ENCODE measurements around the gene REX1BD. TPM values are rescaled to one million over a fixed set of nuclear protein-coding genes. Genes with fewer than 3 reads are reported as not detected.

The REX1BD gene
- total RNA-seq, 4 donors from 2014 or later: 77.0 to 86.7 (median 82.6) TPM

GRCh38 chr19:18594096-18594823 lies 5.7 kb downstream of the REX1BD start:
- peak; percentile 91 to 97 for TF ChIP-seq CTCF (IDR thresholded peaks at IDR 0.05)
- TF ChIP-seq POLR2A (IDR thresholded peaks at IDR 0.05): no peak
- Histone ChIP-seq H3K4me3 (peak overlapping the region; percentile 42), H3K27me3 (peaks cover 15% of the 10 kb centered on the region), H3K27ac (no peak overlapping the region), H3K4me1 (peaks cover 43% of the 10 kb centered on the region), H3K36me3 (peaks cover 11% of the 10 kb centered on the region), H3K9me3 (no peaks in the 10 kb centered on the region)
- no peak for DNase-seq (ENCODE audit: low spot score in 2 of 2)
- 3% methylated on average over 28 of the region's 54 CpGs for WGBS

GRCh38 chr19:18594824-18595373 lies 6.3 kb downstream of the REX1BD start:
- TF ChIP-seq CTCF (IDR thresholded peaks at IDR 0.05): no peak
- TF ChIP-seq POLR2A (IDR thresholded peaks at IDR 0.05): no peak
- TF ChIP-seq POLR2AphosphoS5 (IDR thresholded peaks at IDR 0.05): no peak
- Histone ChIP-seq H3K9me3 (no peaks in the 10 kb centered on the region), H3K27ac (no peak overlapping the region), H3K27me3 (peaks cover 22% of the 10 kb centered on the region), H3K4me1 (peaks cover 37% of the 10 kb centered on the region), H3K36me3 (peaks cover 11% of the 10 kb centered on the region), H3K4me3 (peak overlapping the region; percentile 42)
- no peak for DNase-seq (ENCODE audit: low spot score in 2 of 2)
- WGBS: 43% methylated on average over 10 of the region's 26 CpGs

GRCh38 chr19:18595475-18595874 lies 6.9 kb downstream of the REX1BD start:
- peaks cover 22% of the 10 kb centered on the region for H3K27me3 ChIP-seq
- TF ChIP-seq EP300 (IDR thresholded peaks at IDR 0.05) (no peak), POLR2AphosphoS5 (IDR thresholded peaks at IDR 0.05) (no peak), CTCF (IDR thresholded peaks at IDR 0.05) (no peak), POLR2A (IDR thresholded peaks at IDR 0.05) (no peak)

GRCh38 chr19:18596752-18597157 lies 8.2 kb downstream of the REX1BD start:
- Histone ChIP-seq H3K36me3 (peaks cover 3% of the 10 kb centered on the region), H3K9me3 (no peaks in the 10 kb centered on the region), H3K4me3 (no peak overlapping the region), H3K27me3 (peaks cover 22% of the 10 kb centered on the region), H3K27ac (no peak overlapping the region), H3K4me1 (peaks cover 26% of the 10 kb centered on the region)
- 69% methylated on average over 19 of the region's 21 CpGs for WGBS
- peak in 1 of 2 donors; percentile 69 for DNase-seq (ENCODE audit: low spot score in 2 of 2)
- TF ChIP-seq POLR2A (IDR thresholded peaks at IDR 0.05) (no peak), POLR2AphosphoS5 (IDR thresholded peaks at IDR 0.05) (no peak)

More at GRCh38 chr19:18595475-18595874, 6.9 kb downstream of the REX1BD start:
- no peak overlapping the region for H3K27ac ChIP-seq
- H3K9me3 ChIP-seq: no peaks in the 10 kb centered on the region
- no peak overlapping the region for H3K4me3 ChIP-seq
- H3K36me3 ChIP-seq: peaks cover 11% of the 10 kb centered on the region
- no peak for DNase-seq (ENCODE audit: low spot score in 2 of 2)
- 73% methylated on average over 5 of the region's 6 CpGs for WGBS
- H3K4me1 ChIP-seq: peaks cover 32% of the 10 kb centered on the region

GRCh38 chr19:18597809-18598660 lies 9.4 kb downstream of the REX1BD start:
- Histone ChIP-seq H3K36me3 (no peaks in the 10 kb centered on the region), H3K27me3 (peaks cover 22% of the 10 kb centered on the region), H3K27ac (no peak overlapping the region), H3K4me1 (peaks cover 22% of the 10 kb centered on the region), H3K9me3 (no peaks in the 10 kb centered on the region), H3K4me3 (no peak overlapping the region)
- TF ChIP-seq EP300 (IDR thresholded peaks at IDR 0.05) (no peak), CTCF (IDR thresholded peaks at IDR 0.05) (no peak), POLR2AphosphoS5 (IDR thresholded peaks at IDR 0.05) (no peak), POLR2A (IDR thresholded peaks at IDR 0.05) (no peak)
- WGBS: 76% methylated on average over 16 of the region's 25 CpGs
- no peak for DNase-seq (ENCODE audit: low spot score in 2 of 2)

Measured in suprapubic skin (tissue), 4 donors.